HFF-Myc (cell line): ENCODE results near the gene NQO2.
A peak's percentile ranks its signal among the peaks of the same experiment; 100 is the strongest.
"Not testable (repeated sequence)": the region's sequence is repeated elsewhere in the genome, so short reads cannot be mapped to it uniquely, and the experiment has no call there.

Experiments
- DNase-seq: peaks from one replicate; pipeline ENCODE4 v3.0.0-alpha.2; 2011; ENCODE audit warnings: low read depth; ENCODE audit errors: extremely low read depth
- H3K4me3 ChIP-seq: replicated peaks from 2 replicates; pipeline ENCODE4 v1.5.1; 2011; ENCODE audit warnings: low read depth, mild to moderate bottlenecking, control low read depth, low read length
- CTCF ChIP-seq: IDR thresholded peaks from 2 replicates; pipeline ENCODE4 v1.5.1; 2012; ENCODE audit warnings: mild to moderate bottlenecking, low read depth, low read length, control low read depth; ENCODE audit errors: missing control alignments

The NQO2 gene

DNA sequence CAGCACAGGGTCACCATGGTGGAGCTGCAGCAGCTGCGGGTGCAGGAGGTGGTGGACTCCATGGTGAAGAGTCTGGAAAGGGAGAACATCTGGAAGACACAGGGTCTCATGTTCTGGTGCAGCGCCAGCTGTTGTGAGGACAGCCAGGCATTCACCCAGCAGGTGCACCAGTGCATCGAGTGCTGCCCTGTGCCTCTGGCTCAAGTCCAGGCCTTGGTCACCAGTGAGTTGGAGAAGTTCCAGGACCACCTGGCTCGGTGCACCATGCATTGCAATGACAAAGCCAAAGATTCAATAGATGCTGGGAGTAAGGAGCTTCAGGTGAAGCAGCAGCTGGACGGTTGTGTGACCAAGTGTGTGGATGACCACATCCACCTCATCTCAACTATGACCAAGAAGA, 45.7 kb downstream of the NQO2 start:
- H3K4me3 ChIP-seq = no peak overlapping the region
- TF ChIP-seq CTCF = no peak
- DNase-seq = no peak

DNA sequence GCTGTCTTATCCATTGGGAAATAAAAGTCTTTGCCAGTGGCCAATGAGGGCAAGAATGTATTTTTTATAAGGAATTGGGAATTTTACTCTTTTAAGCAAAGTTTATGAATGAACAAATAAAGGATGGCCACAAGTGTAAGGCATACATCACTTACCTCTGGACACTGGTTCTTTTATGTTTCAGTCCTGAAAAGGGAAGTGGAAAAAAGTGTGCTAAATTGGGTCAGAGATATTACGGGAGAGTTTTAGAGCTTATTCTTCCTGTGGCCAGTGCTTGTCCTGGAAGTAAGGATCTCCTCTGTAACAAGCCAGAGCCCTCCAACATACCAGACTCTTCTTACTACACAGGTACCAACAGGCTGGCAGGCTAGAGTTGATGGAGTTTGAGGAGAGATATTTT, 46.1 kb downstream of the NQO2 start:
- H3K4me3 ChIP-seq = no peak overlapping the region
- no peak for DNase-seq
- no peak for TF ChIP-seq CTCF

DNA sequence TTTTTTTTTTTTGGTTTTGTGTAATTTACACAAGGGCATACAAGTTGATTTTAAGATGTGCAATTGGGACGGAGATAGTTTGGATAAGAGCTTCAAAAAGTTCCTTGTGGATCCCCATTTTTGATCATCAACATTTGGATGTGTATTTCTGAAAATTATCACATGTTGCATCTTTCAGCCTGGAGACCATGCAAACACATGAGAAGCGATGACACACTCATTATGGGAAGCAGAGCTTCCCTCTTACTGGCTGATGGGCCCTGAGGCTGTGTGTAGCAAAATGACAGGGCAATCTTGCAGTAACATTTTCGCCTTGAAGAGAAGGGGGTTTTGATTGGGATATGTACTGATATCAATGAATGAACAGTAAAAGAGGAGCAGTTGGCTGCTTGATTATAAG, 46.6 kb downstream of the NQO2 start:
- no peak overlapping the region for H3K4me3 ChIP-seq
- no peak for TF ChIP-seq CTCF
- no peak for DNase-seq

- not testable (repeated sequence) for H3K4me3 ChIP-seq, DNase-seq
Observed at GRCh38 chr6:3048009-3048408, 48.3 kb downstream of the NQO2 start.

DNA sequence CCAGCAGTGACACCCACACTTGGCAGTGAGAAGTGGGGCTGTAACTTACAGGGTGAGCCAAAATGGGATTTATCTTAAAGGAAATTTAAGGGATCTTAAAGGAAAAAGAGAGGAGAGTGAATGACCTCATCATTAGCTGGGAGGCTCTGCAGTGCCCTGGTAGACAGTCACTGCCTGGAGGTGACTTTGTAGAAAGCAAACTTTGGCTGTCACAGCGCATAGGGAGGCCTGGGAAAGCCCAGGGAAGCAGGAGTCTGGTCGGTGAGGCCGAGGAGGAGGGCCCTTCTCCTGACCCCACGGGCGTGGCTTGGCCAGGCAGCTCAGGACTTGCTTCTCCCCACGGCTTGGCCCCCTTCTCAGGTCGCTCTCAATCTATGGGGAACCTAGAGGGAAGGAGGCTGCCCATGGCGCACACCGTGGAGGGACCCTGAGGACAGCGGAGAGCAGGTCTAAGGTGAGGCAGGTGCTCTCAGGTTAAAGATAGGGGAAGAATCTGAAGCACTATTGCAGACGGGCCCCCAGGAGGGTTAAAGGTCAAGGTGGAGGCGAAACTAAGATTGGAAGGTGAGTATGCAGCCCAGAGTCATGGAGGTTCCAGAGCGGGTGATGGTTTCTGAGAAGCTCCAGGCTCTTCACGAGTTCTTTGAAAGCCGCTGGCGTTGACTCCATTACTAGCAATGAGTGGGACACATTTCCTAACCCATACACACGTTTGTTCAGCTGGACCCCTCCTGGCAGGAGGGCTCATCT, 53.0 kb downstream of the NQO2 start:
- DNase-seq = no peak
- no peak for TF ChIP-seq CTCF
- no peak overlapping the region for H3K4me3 ChIP-seq

DNA sequence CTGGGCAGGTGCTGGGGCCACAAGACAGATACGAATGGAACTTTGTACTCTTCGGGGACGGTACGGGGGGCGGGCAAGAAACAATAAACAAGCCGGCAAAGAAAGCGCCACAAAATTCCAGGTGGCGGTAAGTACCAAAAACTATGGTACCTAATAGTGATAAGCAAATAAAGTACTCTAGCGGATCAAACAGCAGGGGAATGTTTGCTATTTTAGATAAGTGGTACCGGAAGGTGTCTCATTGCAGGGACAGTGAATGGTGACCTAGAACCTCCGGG, 53.5 kb downstream of the NQO2 start:
- no peak for DNase-seq
- no peak for TF ChIP-seq CTCF
- no peak overlapping the region for H3K4me3 ChIP-seq

DNA sequence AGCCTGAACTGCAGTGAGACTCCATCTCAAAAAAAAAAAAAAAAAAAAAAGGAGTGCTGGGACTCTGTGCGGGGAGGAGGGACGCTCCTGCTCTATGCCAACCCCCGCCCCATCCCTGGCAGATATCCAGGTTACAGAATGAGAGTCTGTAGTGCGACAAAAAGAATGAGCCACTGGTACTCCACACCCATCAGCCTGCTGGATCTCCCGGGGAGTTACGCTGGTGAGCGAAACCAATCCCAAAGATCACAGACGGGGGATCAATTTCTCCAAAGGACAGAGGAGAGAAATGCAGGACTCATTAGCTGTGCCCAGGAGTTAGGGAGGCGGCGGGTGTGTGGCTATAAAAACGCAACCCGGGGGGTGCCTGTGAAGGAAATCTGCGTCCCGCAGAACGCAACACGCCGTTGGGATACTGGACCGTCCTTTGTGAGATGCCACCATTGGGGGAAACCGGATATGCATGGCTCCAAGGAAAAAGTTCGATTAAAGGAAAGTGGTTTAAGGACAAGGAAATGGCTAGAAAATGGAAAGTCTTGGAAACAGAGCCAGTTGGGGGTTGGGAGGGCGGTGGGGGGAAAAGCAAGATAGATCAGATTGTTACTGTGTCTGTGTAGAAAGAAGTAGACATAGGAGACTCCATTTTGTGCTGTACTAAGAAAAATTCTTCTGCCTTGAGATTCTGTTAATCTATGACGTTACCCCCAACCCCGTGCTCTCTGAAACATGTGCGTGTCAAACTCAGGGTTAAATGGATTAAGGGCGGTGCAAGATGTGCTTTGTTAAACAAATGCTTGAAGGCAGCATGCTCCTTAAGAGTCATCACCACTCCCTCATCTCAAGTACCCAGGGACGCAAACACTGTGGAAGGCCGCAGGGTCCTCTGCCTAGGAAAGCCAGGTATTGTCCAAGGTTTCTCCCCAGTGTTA, 54.8 kb downstream of the NQO2 start:
- H3K4me3 ChIP-seq = peak overlapping the region; percentile 12; the same call in 1 of the 2 replicates
- not testable (repeated sequence) for DNase-seq

DNA sequence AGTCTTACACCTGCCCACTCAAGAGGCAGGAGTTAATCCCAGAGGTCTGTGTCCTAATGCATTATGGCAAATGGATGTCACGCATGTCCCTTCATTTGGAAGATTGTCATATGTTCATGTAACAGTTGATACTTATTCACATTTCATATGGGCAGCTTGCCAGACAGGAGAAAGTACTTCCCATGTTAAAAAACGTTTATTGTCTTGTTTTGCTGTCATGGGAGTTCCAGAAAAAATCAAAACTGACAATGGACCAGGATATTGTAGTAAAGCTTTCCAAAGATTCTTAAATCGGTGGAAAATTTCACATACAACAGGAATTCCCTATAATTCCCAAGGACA, 55.4 kb downstream of the NQO2 start:
- DNase-seq, H3K4me3 ChIP-seq: not testable (repeated sequence)
